Panc1 (cell line): ENCODE results near the gene NPLOC4.

Experiments used
- POLR2AphosphoS5 ChIP-seq: IDR thresholded peaks from 2 replicates; pipeline ENCODE4 v1.6.1; 2012; ENCODE audit warnings: mild to moderate bottlenecking, low read depth, low read length, moderate library complexity
- SIN3A ChIP-seq: IDR thresholded peaks from 2 replicates; pipeline ENCODE4 v1.6.1; 2012; ENCODE audit warnings: low read depth, mild to moderate bottlenecking, low read length, moderate library complexity, borderline replicate concordance; ENCODE audit not compliant: insufficient read depth
- TF ChIP-seq, protein P1 (sequence below): fragments of 450-650 bp; IDR thresholded peaks from 2 replicates; pipeline ENCODE4 v1.5.1; 2017; ENCODE audit warnings: mild to moderate bottlenecking
- TF ChIP-seq, protein P2 (sequence below), 2 experiments: IDR thresholded peaks; 2 replicates each; pipeline ENCODE4 v1.6.1; 2011 to 2012; ENCODE audit warnings: low read depth in 2 of 2, control low read depth in 1 of 2, low read length in 1 of 2, mild to moderate bottlenecking in 1 of 2, moderate library complexity in 1 of 2; ENCODE audit not compliant: insufficient read depth in 1 of 2

DNA sequence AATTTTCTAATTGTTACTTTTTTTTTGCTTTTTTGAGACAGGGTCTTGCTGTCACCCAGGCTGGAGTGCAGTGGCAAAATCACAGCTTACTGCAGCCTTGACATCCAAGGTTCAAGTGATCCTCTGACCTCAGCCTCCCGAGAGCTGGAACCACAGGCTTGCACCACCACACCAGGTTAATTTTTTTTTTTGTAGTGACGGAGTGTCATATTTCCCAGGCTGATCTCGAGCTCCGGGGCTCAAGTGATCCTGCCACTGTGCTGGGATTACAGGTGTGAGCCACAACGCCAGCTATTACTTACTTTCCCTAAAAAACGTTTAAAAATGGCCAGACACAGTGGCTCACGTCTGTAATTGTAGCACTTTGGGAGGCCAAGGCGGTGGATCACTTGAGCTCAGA, 6.6 kb downstream of the NPLOC4 start:
- TF ChIP-seq, protein P1, sequence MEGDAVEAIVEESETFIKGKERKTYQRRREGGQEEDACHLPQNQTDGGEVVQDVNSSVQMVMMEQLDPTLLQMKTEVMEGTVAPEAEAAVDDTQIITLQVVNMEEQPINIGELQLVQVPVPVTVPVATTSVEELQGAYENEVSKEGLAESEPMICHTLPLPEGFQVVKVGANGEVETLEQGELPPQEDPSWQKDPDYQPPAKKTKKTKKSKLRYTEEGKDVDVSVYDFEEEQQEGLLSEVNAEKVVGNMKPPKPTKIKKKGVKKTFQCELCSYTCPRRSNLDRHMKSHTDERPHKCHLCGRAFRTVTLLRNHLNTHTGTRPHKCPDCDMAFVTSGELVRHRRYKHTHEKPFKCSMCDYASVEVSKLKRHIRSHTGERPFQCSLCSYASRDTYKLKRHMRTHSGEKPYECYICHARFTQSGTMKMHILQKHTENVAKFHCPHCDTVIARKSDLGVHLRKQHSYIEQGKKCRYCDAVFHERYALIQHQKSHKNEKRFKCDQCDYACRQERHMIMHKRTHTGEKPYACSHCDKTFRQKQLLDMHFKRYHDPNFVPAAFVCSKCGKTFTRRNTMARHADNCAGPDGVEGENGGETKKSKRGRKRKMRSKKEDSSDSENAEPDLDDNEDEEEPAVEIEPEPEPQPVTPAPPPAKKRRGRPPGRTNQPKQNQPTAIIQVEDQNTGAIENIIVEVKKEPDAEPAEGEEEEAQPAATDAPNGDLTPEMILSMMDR, result no peak
- TF ChIP-seq POLR2AphosphoS5 (no peak), SIN3A (no peak)
- TF ChIP-seq, protein P2, sequence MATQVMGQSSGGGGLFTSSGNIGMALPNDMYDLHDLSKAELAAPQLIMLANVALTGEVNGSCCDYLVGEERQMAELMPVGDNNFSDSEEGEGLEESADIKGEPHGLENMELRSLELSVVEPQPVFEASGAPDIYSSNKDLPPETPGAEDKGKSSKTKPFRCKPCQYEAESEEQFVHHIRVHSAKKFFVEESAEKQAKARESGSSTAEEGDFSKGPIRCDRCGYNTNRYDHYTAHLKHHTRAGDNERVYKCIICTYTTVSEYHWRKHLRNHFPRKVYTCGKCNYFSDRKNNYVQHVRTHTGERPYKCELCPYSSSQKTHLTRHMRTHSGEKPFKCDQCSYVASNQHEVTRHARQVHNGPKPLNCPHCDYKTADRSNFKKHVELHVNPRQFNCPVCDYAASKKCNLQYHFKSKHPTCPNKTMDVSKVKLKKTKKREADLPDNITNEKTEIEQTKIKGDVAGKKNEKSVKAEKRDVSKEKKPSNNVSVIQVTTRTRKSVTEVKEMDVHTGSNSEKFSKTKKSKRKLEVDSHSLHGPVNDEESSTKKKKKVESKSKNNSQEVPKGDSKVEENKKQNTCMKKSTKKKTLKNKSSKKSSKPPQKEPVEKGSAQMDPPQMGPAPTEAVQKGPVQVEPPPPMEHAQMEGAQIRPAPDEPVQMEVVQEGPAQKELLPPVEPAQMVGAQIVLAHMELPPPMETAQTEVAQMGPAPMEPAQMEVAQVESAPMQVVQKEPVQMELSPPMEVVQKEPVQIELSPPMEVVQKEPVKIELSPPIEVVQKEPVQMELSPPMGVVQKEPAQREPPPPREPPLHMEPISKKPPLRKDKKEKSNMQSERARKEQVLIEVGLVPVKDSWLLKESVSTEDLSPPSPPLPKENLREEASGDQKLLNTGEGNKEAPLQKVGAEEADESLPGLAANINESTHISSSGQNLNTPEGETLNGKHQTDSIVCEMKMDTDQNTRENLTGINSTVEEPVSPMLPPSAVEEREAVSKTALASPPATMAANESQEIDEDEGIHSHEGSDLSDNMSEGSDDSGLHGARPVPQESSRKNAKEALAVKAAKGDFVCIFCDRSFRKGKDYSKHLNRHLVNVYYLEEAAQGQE (IDR thresholded peaks at IDR 0.05; ENCODE audit: insufficient read depth in 1 of 2, low read depth in 2 of 2, low read length in 1 of 2), result no peak
